Ovary (tissue), 3 donors: ENCODE measurements around the gene TRAK1.

Experiments used
- CTCF ChIP-seq, 3 donors: fragments of 450-650 bp in 2 of 3; fragments of 200-600 bp in 1 of 3; IDR thresholded peaks; one replicate each; pipeline versions ENCODE4 v1.5.1 to v1.8.0; 2016 to 2022; ENCODE audit warnings: antibody characterized with exemption in 3 of 3, mild to moderate bottlenecking in 1 of 3
- POLR2A ChIP-seq: fragments of 450-650 bp; IDR thresholded peaks from one replicate; pipeline ENCODE4 v1.6.1; 2017; ENCODE audit warnings: antibody characterized with exemption, mild to moderate bottlenecking, moderate library complexity
- donor health status: DM: no; HTN: no; CAD: no.

- no peak for TF ChIP-seq CTCF (IDR thresholded peaks at IDR 0.05)
- no peak for TF ChIP-seq POLR2A
These were observed 57.9 kb downstream of the TRAK1 start for GRCh38 chr3:42148982-42149432.
